Measurements from ENCODE around the gene CLINT1.
A peak's percentile ranks its signal among the peaks of the same experiment; 100 is the strongest.
"Not testable (repeated sequence)": the region's sequence is repeated elsewhere in the genome, so short reads cannot be mapped to it uniquely, and the experiment has no call there.

Gene CLINT1

GRCh38 chr5:157862183-157862851, 3.4 kb upstream of the CLINT1 start:
- no peak for DNase-seq (ENCODE audit: low spot score)

- no peak for DNase-seq (ENCODE audit: low spot score)
Measured at GRCh38 chr5:157860898-157861890, 2.2 kb upstream of the CLINT1 start.

- no peak for DNase-seq (ENCODE audit: low spot score)
Measured at GRCh38 chr5:157859227-157859575, 256 bp upstream of the CLINT1 start.

- DNase-seq (ENCODE audit: low spot score): no peak
Measured at GRCh38 chr5:157857816-157858526, 974 bp downstream of the CLINT1 start.

- peak; percentile 42 for DNase-seq (ENCODE audit: low spot score)
Measured at GRCh38 chr5:157855404-157855994, 3.4 kb downstream of the CLINT1 start.

- not testable (repeated sequence) for DNase-seq (ENCODE audit: low spot score)
Measured at GRCh38 chr5:157853365-157853764, 5.6 kb downstream of the CLINT1 start.

GRCh38 chr5:157845914-157846598, 12.9 kb downstream of the CLINT1 start:
- DNase-seq (ENCODE audit: low spot score): no peak

GRCh38 chr5:157842787-157843186, 16.2 kb downstream of the CLINT1 start:
- DNase-seq (ENCODE audit: low spot score): no peak

- DNase-seq (ENCODE audit: low spot score): no peak
Measured at GRCh38 chr5:157842185-157842584, 16.8 kb downstream of the CLINT1 start.

GRCh38 chr5:157839157-157839795, 19.7 kb downstream of the CLINT1 start:
- no peak for DNase-seq (ENCODE audit: low spot score)

GRCh38 chr5:157836121-157836753, 22.7 kb downstream of the CLINT1 start:
- no peak for DNase-seq (ENCODE audit: low spot score)

- DNase-seq (ENCODE audit: low spot score): no peak
Measured at GRCh38 chr5:157835041-157835440, 23.9 kb downstream of the CLINT1 start.

- no peak for DNase-seq (ENCODE audit: low spot score)
Measured at GRCh38 chr5:157828944-157829639, 29.9 kb downstream of the CLINT1 start.

GRCh38 chr5:157828105-157828943, 30.6 kb downstream of the CLINT1 start:
- no peak for DNase-seq (ENCODE audit: low spot score)

GRCh38 chr5:157827423-157827822, 31.5 kb downstream of the CLINT1 start:
- DNase-seq (ENCODE audit: low spot score): no peak

GRCh38 chr5:157823655-157824054, 35.3 kb downstream of the CLINT1 start:
- no peak for DNase-seq (ENCODE audit: low spot score)

GRCh38 chr5:157821822-157822622, 36.9 kb downstream of the CLINT1 start:
- DNase-seq (ENCODE audit: low spot score): no peak

- DNase-seq (ENCODE audit: low spot score): no peak
Measured at GRCh38 chr5:157821405-157821804, 37.5 kb downstream of the CLINT1 start.

All from globus pallidus (tissue), 1 donor.